ENCODE results near the gene BCL11B.

The BCL11B gene

GRCh38 chr14:99267837-99268781, 3.9 kb downstream of the BCL11B start:
- DNase-seq (ENCODE audit: low read depth in 2 of 2) = no peak

GRCh38 chr14:99267381-99267780, 4.6 kb downstream of the BCL11B start:
- no peak for DNase-seq (ENCODE audit: low read depth in 2 of 2)

- peak; percentile 80 to 84 for DNase-seq (ENCODE audit: low read depth in 2 of 2)
These were observed 5.5 kb downstream of the BCL11B start for GRCh38 chr14:99266181-99267178.

- no peak for DNase-seq (ENCODE audit: low read depth in 2 of 2)
These were observed 6.4 kb downstream of the BCL11B start for GRCh38 chr14:99265571-99265970.

- no peak for DNase-seq (ENCODE audit: low read depth in 2 of 2)
These were observed 7.1 kb downstream of the BCL11B start for GRCh38 chr14:99264691-99265450.

- no peak for DNase-seq (ENCODE audit: low read depth in 2 of 2)
These were observed 8.2 kb downstream of the BCL11B start for GRCh38 chr14:99263564-99264330.

- DNase-seq (ENCODE audit: low read depth in 2 of 2) = no peak
These were observed 9.0 kb downstream of the BCL11B start for GRCh38 chr14:99262977-99263448.

- DNase-seq (ENCODE audit: low read depth in 2 of 2) = no peak
These were observed 9.8 kb downstream of the BCL11B start for GRCh38 chr14:99261912-99262787.

DNA sequence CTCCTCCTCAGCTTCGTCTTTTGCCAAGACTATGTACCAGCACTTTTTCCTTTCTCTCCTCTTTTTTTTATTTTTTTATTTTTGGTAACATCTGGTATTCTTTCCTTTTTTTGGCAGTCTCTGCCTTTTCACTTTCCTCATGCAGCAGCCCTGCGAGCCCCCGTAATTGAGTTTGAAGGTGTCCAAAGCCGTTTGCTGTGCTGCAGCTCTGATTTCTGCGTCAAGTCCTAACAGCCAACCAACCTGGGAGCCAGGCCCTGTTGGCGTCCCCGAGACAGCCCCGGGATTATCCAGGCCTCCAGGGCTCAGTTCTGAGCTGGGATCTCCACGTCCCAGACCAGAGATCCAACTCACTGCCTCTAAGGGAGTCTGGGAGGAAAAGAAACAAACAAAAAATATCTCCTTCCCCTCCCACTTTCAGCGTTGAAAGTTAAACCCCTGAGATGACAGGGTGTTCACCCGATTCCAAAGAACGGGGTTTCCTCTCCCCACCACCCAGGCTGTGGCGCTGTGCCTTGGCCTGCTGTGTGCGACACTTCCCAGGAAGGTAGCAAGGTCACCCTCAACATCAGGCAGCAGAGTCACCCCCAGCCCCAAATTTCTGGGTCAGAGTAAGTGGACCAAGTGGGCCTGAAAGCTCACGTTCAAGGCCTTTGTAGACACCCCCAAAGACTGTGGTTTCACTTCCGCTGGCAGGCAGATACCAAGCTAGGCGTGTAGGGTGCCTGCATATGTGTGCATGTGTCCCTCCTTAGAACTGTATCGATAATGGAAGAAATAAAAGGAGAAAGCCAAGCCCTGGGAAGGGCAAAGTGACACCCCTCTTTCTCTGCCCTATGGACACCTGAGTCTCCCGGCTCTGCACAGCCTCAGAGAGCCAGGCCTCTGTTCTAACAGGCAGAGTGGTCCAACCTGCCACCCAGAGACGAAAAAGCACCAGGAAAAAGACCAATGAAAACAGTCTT, 11.1 kb downstream of the BCL11B start:
- DNase-seq (ENCODE audit: low read depth in 2 of 2) = no peak

GRCh38 chr14:99260116-99260515, 11.9 kb downstream of the BCL11B start:
- DNase-seq (ENCODE audit: low read depth in 2 of 2) = no peak

DNA sequence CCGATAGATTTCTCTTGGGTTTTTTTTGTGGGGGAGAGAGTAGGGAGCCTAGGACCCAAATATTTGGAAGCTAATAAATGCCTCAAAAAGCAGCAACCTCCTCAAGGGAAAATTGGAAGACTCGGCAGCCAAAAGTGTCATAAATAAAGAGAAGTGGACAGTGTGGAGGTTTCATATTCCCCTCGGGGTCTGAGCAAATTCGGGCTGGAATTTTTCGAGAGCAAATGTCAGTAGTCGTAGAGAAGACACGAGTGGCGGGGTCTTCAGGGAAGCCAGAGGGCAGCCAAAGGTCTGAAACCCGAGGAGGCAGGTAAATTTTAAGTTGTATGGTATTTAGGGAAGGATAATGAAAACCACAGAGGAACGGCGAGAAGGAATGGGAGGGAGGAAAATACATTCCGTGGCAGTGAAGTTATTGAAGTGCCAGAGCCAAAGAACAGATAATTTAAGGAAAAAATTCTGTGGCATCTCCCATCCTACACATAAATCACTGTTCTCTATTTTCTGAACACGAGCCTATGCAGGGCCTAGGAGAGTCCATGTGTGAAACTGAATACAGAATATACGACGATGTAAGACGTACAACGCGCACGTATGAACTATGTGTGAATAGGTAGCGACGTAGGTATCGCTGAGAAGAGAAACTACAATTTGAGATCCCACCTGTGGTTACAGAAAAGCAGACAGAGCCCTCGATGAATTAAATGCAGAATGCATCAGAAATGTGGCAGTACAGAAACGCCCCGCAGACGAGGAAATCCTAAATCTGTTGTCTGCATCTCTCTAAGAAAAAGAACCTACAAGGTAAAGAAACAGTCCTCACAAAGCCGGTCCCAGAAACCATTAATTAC, 12.9 kb downstream of the BCL11B start:
- DNase-seq (ENCODE audit: low read depth in 2 of 2) = no peak

GRCh38 chr14:99258341-99258861, 13.6 kb downstream of the BCL11B start:
- DNase-seq (ENCODE audit: low read depth in 2 of 2) = no peak

DNA sequence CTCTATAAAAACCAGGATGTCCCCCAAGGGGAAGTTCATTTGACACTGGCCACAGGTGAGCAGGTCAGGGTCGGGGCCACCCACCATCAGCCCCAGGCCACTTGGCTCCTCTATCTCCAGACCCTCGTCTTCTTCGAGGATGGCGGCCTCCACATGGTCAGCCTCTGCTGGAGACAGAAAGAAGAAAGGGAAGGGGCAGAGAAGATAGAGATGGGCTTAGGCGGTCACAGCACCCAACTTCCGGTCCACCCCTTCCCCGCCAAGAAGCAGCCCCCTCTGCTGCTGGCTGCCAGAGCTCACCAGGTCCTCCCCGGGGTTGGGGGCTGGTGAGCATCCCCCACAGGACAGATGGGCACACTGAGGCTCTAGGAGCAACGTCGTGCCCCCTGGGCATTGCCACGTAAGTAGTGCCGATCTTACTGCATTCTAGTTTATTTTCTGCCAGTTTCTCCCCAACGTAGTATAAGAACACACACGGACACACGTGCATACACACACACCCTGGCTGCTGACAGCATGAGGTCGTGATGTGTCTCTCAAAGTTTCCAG, 14.2 kb downstream of the BCL11B start:
- DNase-seq (ENCODE audit: low read depth in 2 of 2) = no peak

GRCh38 chr14:99257122-99257672, 14.8 kb downstream of the BCL11B start:
- DNase-seq (ENCODE audit: low read depth in 2 of 2) = no peak

- no peak for DNase-seq (ENCODE audit: low read depth in 2 of 2)
These were observed 15.5 kb downstream of the BCL11B start for GRCh38 chr14:99256483-99256874.

DNA sequence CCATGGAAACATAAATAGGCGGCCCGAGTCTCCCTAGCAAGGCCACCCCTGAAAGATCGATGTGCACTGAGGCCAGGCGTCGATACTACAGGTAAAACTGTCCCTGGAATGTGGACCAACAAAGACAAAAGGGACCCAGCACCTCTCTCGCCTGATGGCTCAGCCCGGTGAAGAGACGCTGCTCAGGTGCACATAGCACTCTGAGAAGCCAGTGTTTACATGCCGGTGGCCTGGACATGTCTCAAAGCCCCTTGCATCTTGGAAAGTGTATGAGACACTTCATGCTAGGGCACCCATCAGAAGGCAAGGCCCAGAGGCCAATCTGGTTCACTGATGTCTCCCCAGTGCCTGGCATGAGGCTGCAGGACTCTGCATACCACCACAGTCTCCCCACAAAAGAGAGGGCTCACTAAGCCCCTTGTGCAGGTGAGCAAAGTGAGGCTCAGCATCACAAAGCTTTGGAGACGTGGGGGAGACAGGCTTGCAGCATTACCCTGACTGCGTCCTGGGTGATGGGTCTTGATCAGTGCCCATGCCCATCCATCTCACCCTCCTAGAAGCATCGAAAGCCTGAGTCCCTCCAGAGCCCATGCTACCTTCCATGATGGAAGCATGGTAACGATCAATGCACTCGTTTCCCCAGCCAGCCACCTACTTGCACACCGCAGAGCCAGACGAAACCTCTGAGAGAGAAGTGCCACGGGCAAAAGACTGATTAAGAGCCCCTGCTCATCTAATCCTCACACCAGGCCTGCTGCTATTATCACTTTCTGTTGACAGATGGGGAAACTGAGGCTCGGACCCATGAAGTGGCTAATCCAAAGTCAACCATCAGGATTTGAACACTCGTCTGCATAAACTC, 16.1 kb downstream of the BCL11B start:
- no peak for DNase-seq (ENCODE audit: low read depth in 2 of 2)

Data from stimulated activated CD8-positive, alpha-beta memory T cell treated with anti-CD3 and anti-CD28 coated beads, Interleukin-7, amount 100 ng/mL, for 1 hour (primary cell).